ENCODE measurements around the gene MPIG6B. TPM values are rescaled to one million over a fixed set of nuclear protein-coding genes. Genes with fewer than 3 reads are reported as not detected.
A peak's percentile ranks its signal among the peaks of the same experiment; 100 is the strongest.
"Not testable (repeated sequence)": the region's sequence is repeated elsewhere in the genome, so short reads cannot be mapped to it uniquely, and the experiment has no call there.

MPIG6B gene
- total RNA-seq, 4 donors from 2014 or later, result 0.54 TPM; not detected in 3

DNA sequence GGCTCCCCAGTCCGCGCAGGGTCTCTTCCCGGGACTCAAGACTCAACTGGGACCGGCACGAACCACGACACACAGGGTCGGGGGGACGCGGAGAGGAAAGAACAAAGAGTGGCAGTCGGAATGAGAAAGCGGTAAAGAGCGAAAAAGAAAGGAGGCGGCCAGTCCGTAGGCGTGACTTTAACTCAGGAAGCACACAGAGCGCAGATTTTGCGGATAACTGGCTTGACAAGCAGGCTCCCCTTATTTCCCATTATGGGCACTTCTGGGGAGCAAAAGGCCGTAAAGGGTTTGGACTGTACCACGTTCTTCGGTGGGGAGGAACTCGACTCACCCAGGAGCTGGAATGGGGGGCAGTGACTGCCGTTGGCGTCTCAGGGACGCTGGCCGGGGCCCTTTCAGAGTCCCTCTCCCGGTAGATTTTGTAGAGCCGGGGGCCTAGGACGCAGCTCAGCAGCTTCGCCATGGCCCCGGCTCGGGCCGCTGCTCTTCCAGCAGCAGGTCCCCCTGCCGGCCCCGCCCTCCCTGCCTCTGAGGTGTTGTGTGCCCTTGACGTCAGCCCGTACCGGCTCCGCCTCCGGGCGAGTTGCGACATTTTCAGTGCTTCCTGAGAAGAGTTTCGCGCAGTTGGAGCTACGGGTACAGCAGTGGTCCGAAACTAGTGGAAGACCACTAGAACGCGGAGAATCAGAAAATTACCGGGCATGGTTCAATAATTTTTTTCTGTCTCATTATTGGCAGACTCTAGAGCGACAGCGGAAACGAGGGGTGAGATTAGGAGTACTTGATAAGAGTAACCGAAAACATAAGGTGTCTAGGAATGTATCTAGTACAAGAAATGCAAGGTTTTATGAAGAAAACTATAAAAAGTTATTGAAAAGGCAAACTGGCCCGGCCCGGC, 20.1 kb upstream of the MPIG6B start, which contains the start of gene ABHD16A:
Gene ABHD16A, minus strand, starts transcription at position 506 of the 898 bp plus-strand sequence. Its CDS starts 43 bp downstream, at position 463.
- TF ChIP-seq POLR2AphosphoS5 (IDR thresholded peaks at IDR 0.05) (peak; percentile 97), POLR2A (IDR thresholded peaks at IDR 0.05) (peak; percentile 93 to 97), EP300 (IDR thresholded peaks at IDR 0.05) (no peak)
- TF ChIP-seq, protein P1, sequence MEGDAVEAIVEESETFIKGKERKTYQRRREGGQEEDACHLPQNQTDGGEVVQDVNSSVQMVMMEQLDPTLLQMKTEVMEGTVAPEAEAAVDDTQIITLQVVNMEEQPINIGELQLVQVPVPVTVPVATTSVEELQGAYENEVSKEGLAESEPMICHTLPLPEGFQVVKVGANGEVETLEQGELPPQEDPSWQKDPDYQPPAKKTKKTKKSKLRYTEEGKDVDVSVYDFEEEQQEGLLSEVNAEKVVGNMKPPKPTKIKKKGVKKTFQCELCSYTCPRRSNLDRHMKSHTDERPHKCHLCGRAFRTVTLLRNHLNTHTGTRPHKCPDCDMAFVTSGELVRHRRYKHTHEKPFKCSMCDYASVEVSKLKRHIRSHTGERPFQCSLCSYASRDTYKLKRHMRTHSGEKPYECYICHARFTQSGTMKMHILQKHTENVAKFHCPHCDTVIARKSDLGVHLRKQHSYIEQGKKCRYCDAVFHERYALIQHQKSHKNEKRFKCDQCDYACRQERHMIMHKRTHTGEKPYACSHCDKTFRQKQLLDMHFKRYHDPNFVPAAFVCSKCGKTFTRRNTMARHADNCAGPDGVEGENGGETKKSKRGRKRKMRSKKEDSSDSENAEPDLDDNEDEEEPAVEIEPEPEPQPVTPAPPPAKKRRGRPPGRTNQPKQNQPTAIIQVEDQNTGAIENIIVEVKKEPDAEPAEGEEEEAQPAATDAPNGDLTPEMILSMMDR (IDR thresholded peaks at IDR 0.05), result peak in 3 of 4 experiments; percentile 14 to 40 (median 31)
- ATAC-seq, result peak; percentile 98
- peaks cover 0 to 25% of the 10 kb centered on the region in 2 donors for H3K36me3 ChIP-seq
- peak within 1 kb of the TSS; percentile 87 to 97 (median 94) for H3K27ac ChIP-seq
- H3K4me3 ChIP-seq, result peak within 1 kb of the TSS; percentile 58 to 98
- no peaks in the 10 kb centered on the region for H3K27me3 ChIP-seq
- WGBS, 2 donors (ENCODE audit: low coverage in 1 of 2), result 2 to 3% methylated on average over 23 to 26 of the region's 54 CpGs
- H3K4me1 ChIP-seq, result peaks cover 6 to 37% (median 19%) of the 10 kb centered on the region in 3 donors
- H3K9me3 ChIP-seq, result no peaks in the 10 kb centered on the region

DNA sequence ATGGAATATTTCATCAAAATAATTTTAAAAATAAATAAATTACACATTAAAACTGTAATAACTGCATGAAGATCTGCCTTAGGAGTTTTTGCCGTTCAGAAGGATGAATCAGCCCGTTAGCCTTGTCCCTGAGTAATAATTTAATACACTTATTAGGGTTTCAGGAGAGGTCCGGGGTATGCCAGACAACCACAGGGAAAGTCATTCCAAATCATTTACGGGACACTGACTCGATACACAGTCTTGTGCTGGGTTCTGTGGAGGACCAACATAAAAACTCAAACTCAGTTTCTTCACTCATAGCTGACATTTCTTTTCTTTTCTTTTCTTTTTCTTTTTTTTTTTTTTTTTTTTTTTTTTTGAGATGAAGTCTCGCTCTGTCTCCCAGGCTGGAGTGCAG, 17.2 kb upstream of the MPIG6B start:
- H3K27ac ChIP-seq, result no peak overlapping the region
- H3K4me3 ChIP-seq, result no peak overlapping the region
- peaks cover 6 to 22% (median 16%) of the 10 kb centered on the region in 3 donors for H3K4me1 ChIP-seq
- WGBS, 2 donors (ENCODE audit: low coverage in 1 of 2), result 82 to 96% methylated on average over 3 to 5 of the region's 6 CpGs
- H3K27me3 ChIP-seq, result peaks cover 8% of the 10 kb centered on the region
- no peak for TF ChIP-seq POLR2A (IDR thresholded peaks at IDR 0.05)
- TF ChIP-seq, protein P1 (IDR thresholded peaks at IDR 0.05), result no peak
- TF ChIP-seq POLR2AphosphoS5 (IDR thresholded peaks at IDR 0.05), result no peak
- no peak for TF ChIP-seq EP300 (IDR thresholded peaks at IDR 0.05)
- no peaks in the 10 kb centered on the region for H3K9me3 ChIP-seq
- ATAC-seq, result no peak
- no peaks in the 10 kb centered on the region for H3K36me3 ChIP-seq

DNA sequence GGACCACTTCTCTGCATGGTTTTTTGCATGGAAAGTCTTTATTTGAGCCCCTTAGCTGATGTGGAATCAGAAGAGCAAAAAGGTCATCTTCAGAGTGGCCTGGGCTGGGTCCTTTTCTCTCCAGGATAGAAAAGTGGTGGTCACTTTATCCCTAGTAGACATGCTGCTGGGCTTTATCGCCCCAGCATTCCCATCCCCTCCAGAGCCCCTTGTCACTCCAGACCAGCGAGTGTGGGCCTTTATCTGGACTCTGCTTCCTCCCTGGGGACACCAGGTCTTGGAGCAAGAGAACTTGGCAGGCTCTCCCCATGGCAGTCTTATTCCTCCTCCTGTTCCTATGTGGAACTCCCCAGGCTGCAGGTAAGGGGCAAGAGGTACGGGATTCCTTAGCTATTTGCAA, 16.6 kb upstream of the MPIG6B start, which contains the start of gene LY6G6F:
Gene LY6G6F, plus strand, starts transcription at position 268 of the 400 bp plus-strand sequence. Its CDS starts 41 bp downstream, at position 309.
- Histone ChIP-seq H3K9me3 (no peaks in the 10 kb centered on the region), H3K36me3 (no peaks in the 10 kb centered on the region), H3K4me3 (no peak within 1 kb of the TSS), H3K4me1 (peaks cover 4 to 16% (median 9%) of the 10 kb centered on the region in 3 donors), H3K27ac (no peak within 1 kb of the TSS), H3K27me3 (peaks cover 8% of the 10 kb centered on the region)
- ATAC-seq, result no peak
- WGBS, 2 donors (ENCODE audit: low coverage in 1 of 2), result 60 to 80% methylated on average over 1 to 3 of the region's 3 CpGs
- TF ChIP-seq EP300 (IDR thresholded peaks at IDR 0.05) (no peak), POLR2A (IDR thresholded peaks at IDR 0.05) (no peak), POLR2AphosphoS5 (IDR thresholded peaks at IDR 0.05) (no peak)
- TF ChIP-seq, protein P1 (IDR thresholded peaks at IDR 0.05), result no peak

DNA sequence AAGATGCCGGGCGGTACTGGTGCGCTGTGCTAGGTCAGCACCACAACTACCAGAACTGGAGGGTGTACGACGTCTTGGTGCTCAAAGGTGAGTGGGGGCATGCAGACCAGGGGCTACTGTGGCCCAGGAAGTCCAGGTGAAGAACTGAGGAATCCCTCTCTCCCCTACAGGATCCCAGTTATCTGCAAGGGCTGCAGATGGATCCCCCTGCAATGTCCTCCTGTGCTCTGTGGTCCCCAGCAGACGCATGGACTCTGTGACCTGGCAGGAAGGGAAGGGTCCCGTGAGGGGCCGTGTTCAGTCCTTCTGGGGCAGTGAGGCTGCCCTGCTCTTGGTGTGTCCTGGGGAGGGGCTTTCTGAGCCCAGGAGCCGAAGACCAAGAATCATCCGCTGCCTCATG, 15.5 kb upstream of the MPIG6B start:
- Histone ChIP-seq H3K27me3 (peaks cover 8% of the 10 kb centered on the region), H3K9me3 (no peaks in the 10 kb centered on the region), H3K36me3 (no peaks in the 10 kb centered on the region), H3K27ac (no peak overlapping the region), H3K4me1 (peaks cover 0 to 7% (median 4%) of the 10 kb centered on the region in 3 donors), H3K4me3 (no peak overlapping the region)
- TF ChIP-seq POLR2A (IDR thresholded peaks at IDR 0.05), result no peak
- no peak for TF ChIP-seq POLR2AphosphoS5 (IDR thresholded peaks at IDR 0.05)
- no peak for ATAC-seq
- WGBS, 2 donors (ENCODE audit: low coverage in 1 of 2), result 100% methylated on average over 1 to 2 of the region's 10 CpGs

- Histone ChIP-seq H3K4me3 (no peak overlapping the region), H3K27me3 (peaks cover 8% of the 10 kb centered on the region), H3K27ac (no peak overlapping the region), H3K36me3 (no peaks in the 10 kb centered on the region), H3K4me1 (peaks cover 0 to 7% (median 4%) of the 10 kb centered on the region in 3 donors), H3K9me3 (no peaks in the 10 kb centered on the region)
- no peak for ATAC-seq
- 83 to 96% methylated on average over 2 to 3 of the region's 3 CpGs for WGBS, 2 donors (ENCODE audit: low coverage in 1 of 2)
- TF ChIP-seq POLR2AphosphoS5 (IDR thresholded peaks at IDR 0.05), result no peak
- TF ChIP-seq, protein P1 (IDR thresholded peaks at IDR 0.05), result no peak
- TF ChIP-seq POLR2A (IDR thresholded peaks at IDR 0.05), result no peak
- no peak for TF ChIP-seq EP300 (IDR thresholded peaks at IDR 0.05)
Measured at GRCh38 chr6:31708224-31708623, 14.9 kb upstream of the MPIG6B start.

DNA sequence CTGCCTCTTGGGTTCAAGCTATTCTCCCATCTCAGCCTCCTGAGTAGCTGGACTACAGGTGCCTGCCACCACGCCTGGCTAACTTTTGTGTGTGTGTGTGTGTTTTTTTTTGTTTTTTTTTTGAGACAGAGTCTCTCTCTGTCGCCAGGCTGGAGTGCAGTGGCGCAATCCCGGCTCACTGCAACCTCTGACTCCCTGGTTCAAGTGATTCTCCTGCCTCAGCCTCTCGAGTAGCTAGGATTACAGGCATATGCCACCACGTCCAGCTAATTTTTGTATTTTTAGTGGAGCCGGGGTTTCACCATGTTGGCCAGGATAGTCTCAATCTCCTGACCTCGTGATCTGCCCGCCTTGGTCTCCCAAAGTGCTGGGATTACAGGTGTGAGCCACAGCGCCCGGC, 14.0 kb upstream of the MPIG6B start:
- H3K9me3 ChIP-seq, ATAC-seq, H3K36me3 ChIP-seq, H3K4me3 ChIP-seq, H3K4me1 ChIP-seq, H3K27me3 ChIP-seq, H3K27ac ChIP-seq: not testable (repeated sequence)
- WGBS, 2 donors (ENCODE audit: low coverage in 1 of 2), result 81% methylated on average over 5 of the region's 11 CpGs; no CpG with 5 or more reads in 1 of the 2 donors

All from gastroesophageal sphincter (tissue), 4 donors.